Karpas-422 (cell line): ENCODE results near the gene COPG1. TPM values are rescaled to one million over a fixed set of nuclear protein-coding genes. Genes with fewer than 3 reads are reported as not detected.

ENCODE experiments used
- DNase-seq: peaks from one replicate; pipeline ENCODE4 v3.0.0-alpha.2; 2015
- H2AFZ ChIP-seq: fragments of 200-600 bp; sonication (generic); 2 replicates; pipeline ENCODE4 v1.6.1; 2014; ENCODE audit warnings: antibody characterized with exemption, low read length, mixed read lengths
- H3K27ac ChIP-seq: fragments of 200-600 bp; sonication (generic); 2 replicates; pipeline ENCODE4 v1.5.1; 2014; ENCODE audit warnings: mild to moderate bottlenecking, low read length, moderate library complexity
- H3K27me3 ChIP-seq: fragments of 200-600 bp; sonication (generic); 2 replicates; pipeline ENCODE4 v1.6.1; 2014; ENCODE audit warnings: low read length, mixed read lengths
- H3K36me3 ChIP-seq: fragments of 200-600 bp; sonication (generic); 2 replicates; pipeline ENCODE4 v1.6.1; 2014; ENCODE audit warnings: low read length, mixed read lengths; ENCODE audit not compliant: insufficient read depth
- H3K4me1 ChIP-seq: fragments of 200-600 bp; sonication (generic); 2 replicates; pipeline ENCODE4 v1.6.1; 2014; ENCODE audit warnings: mild to moderate bottlenecking, low read length, mixed read lengths
- H3K4me2 ChIP-seq: fragments of 200-600 bp; sonication (generic); 2 replicates; pipeline ENCODE4 v1.6.1; 2014; ENCODE audit warnings: low read length, low read depth, mild to moderate bottlenecking; ENCODE audit not compliant: poor library complexity, severe bottlenecking
- H3K4me3 ChIP-seq: fragments of 200-600 bp; sonication (generic); 2 replicates; pipeline ENCODE4 v1.5.1; 2014; ENCODE audit warnings: mild to moderate bottlenecking, antibody characterized with exemption, low read length, mixed read lengths
- H3K79me2 ChIP-seq: fragments of 200-600 bp; sonication (generic); 2 replicates; pipeline ENCODE4 v1.6.1; 2014; ENCODE audit warnings: mild to moderate bottlenecking, low read length, mixed read lengths
- H3K9ac ChIP-seq: fragments of 200-600 bp; sonication (generic); 2 replicates; pipeline ENCODE4 v1.6.0; 2014; ENCODE audit warnings: low read length
- H3K9me2 ChIP-seq: fragments of 200-600 bp; sonication (generic), shearing (Covaris generic); replicated peaks from 2 replicates; pipeline ENCODE4 v1.6.0; 2014; ENCODE audit warnings: mild to moderate bottlenecking, low read length, moderate library complexity; ENCODE audit not compliant: insufficient read depth
- H3K9me3 ChIP-seq: fragments of 300-700, 200-600 bp; sonication (generic); 2 replicates; pipeline ENCODE4 v1.6.1; 2014; ENCODE audit warnings: low read length, mixed read lengths
- H4K20me1 ChIP-seq: fragments of 200-600 bp; sonication (generic); 2 replicates; pipeline ENCODE4 v1.6.1; 2014; ENCODE audit warnings: mild to moderate bottlenecking, antibody characterized with exemption, low read length, low read depth; ENCODE audit not compliant: insufficient read depth
- small RNA-seq: library from RNA; depleted of rRNA; stranded (forward); fragments of <200 nt; gene quantifications from one replicate; pipeline ENCODE3, GENCODE V24; 2014
- total RNA-seq: library from RNA; depleted of rRNA; stranded (reverse); fragments of >200 nt; shearing (Covaris generic); gene quantifications from 2 replicates; pipeline ENCODE4 v1.2.3, GENCODE V29; 2014; ENCODE audit warnings: low replicate concordance; rRNA removed

The COPG1 gene
- total RNA-seq, 1 experiment from 2014 or later = 88.1 TPM

- H3K27me3 ChIP-seq = no peaks in the 10 kb centered on the region
- H3K36me3 ChIP-seq = peaks cover 21% of the 10 kb centered on the region
- H4K20me1 ChIP-seq = no peaks in the 10 kb centered on the region
- H3K9ac ChIP-seq = no peak overlapping the region
- H3K27ac ChIP-seq = no peak overlapping the region
- no peak overlapping the region for H3K4me2 ChIP-seq
- peak; percentile 74 for DNase-seq
- H3K4me3 ChIP-seq = no peak overlapping the region
- peaks cover 2% of the 10 kb centered on the region; the same call in 1 of the 2 replicates for H3K4me1 ChIP-seq
- H3K9me3 ChIP-seq = no peaks in the 10 kb centered on the region
- no peaks in the 10 kb centered on the region for H3K79me2 ChIP-seq
- no peak overlapping the region for H2AFZ ChIP-seq
- H3K9me2 ChIP-seq = no peaks in the 10 kb centered on the region
These were observed 74.4 kb downstream of the COPG1 start for GRCh38 chr3:129323651-129324294.

- H3K36me3 ChIP-seq = peaks cover 21% of the 10 kb centered on the region
- H3K79me2 ChIP-seq = no peaks in the 10 kb centered on the region
- no peak overlapping the region for H3K9ac ChIP-seq
- no peaks in the 10 kb centered on the region for H3K9me3 ChIP-seq
- H2AFZ ChIP-seq = no peak overlapping the region
- no peak overlapping the region for H3K27ac ChIP-seq
- H3K4me1 ChIP-seq = peaks cover 2% of the 10 kb centered on the region; the same call in 1 of the 2 replicates
- H3K27me3 ChIP-seq = no peaks in the 10 kb centered on the region
- no peaks in the 10 kb centered on the region for H4K20me1 ChIP-seq
- DNase-seq = no peak
- no peak overlapping the region for H3K4me2 ChIP-seq
- no peak overlapping the region for H3K4me3 ChIP-seq
- H3K9me2 ChIP-seq = no peaks in the 10 kb centered on the region
These were observed 75.4 kb downstream of the COPG1 start for GRCh38 chr3:129324855-129325254.

- Histone ChIP-seq H3K9me3 (no peaks in the 10 kb centered on the region), H3K27me3 (no peaks in the 10 kb centered on the region), H3K4me3 (no peak overlapping the region), H4K20me1 (no peaks in the 10 kb centered on the region), H2AFZ (no peak overlapping the region), H3K36me3 (peaks cover 21% of the 10 kb centered on the region), H3K9me2 (no peaks in the 10 kb centered on the region), H3K4me1 (peaks cover 2% of the 10 kb centered on the region; the same call in 1 of the 2 replicates), H3K79me2 (no peaks in the 10 kb centered on the region), H3K9ac (no peak overlapping the region), H3K4me2 (no peak overlapping the region), H3K27ac (no peak overlapping the region)
- no peak for DNase-seq
These were observed 76.0 kb downstream of the COPG1 start for GRCh38 chr3:129325383-129325782.

- Histone ChIP-seq H3K27me3 (no peaks in the 10 kb centered on the region), H4K20me1 (no peaks in the 10 kb centered on the region), H3K9ac (no peak overlapping the region), H3K27ac (no peak overlapping the region), H3K36me3 (peaks cover 16% of the 10 kb centered on the region), H3K9me2 (no peaks in the 10 kb centered on the region), H3K4me2 (no peak overlapping the region), H3K9me3 (no peaks in the 10 kb centered on the region), H3K4me1 (peaks cover 2% of the 10 kb centered on the region; the same call in 1 of the 2 replicates), H3K79me2 (no peaks in the 10 kb centered on the region), H2AFZ (no peak overlapping the region), H3K4me3 (no peak overlapping the region)
- DNase-seq = no peak
These were observed 76.7 kb downstream of the COPG1 start for GRCh38 chr3:129326138-129326537.

GRCh38 chr3:129326595-129326994 lies 77.2 kb downstream of the COPG1 start:
- Histone ChIP-seq H3K27me3 (no peaks in the 10 kb centered on the region), H3K36me3 (peaks cover 11% of the 10 kb centered on the region), H2AFZ (no peak overlapping the region), H3K79me2 (no peaks in the 10 kb centered on the region), H3K27ac (no peak overlapping the region), H3K9ac (no peak overlapping the region), H3K9me2 (no peaks in the 10 kb centered on the region), H3K4me1 (peaks cover 2% of the 10 kb centered on the region; the same call in 1 of the 2 replicates), H3K4me2 (no peak overlapping the region), H3K4me3 (no peak overlapping the region), H3K9me3 (no peaks in the 10 kb centered on the region), H4K20me1 (no peaks in the 10 kb centered on the region)
- no peak for DNase-seq

Small RNA genes lying within 50 kb of the gene (small RNA-seq; reads per million reads assigned to genes)
- gene MIR6826 (not detected), gene RPS27P12 (not detected)

Other genes starting within 250 kb of the COPG1 start
- not detected in 2 replicates for gene EFCC1, start 248.3 kb upstream of the COPG1 start, total RNA-seq
- not detected in 2 replicates for gene GP9, start 188.8 kb upstream of the COPG1 start, total RNA-seq
- 0.72 TPM in 1 of 2 replicates, not detected in the other for gene RAB43, start 127.8 kb upstream of the COPG1 start, total RNA-seq
- 23.1 and 29.9 TPM in 2 replicates for gene ISY1, start 88.5 kb upstream of the COPG1 start, total RNA-seq
- 276 and 277 TPM in 2 replicates for gene CNBP, start 65.7 kb upstream of the COPG1 start, total RNA-seq
- gene HMCES, start 29.3 kb downstream of the COPG1 start, total RNA-seq = 169 and 275 TPM in 2 replicates
- gene EFCAB12, start 179.0 kb downstream of the COPG1 start, total RNA-seq = 0.04 TPM in 1 of 2 replicates, not detected in the other
- 51.9 and 130 TPM in 2 replicates for gene MBD4, start 190.3 kb downstream of the COPG1 start, total RNA-seq
- gene IFT122, start 190.6 kb downstream of the COPG1 start, total RNA-seq = 4.7 and 6.6 TPM in 2 replicates